Thyroid gland (tissue), 4 donors: ENCODE results near the gene CMSS1.

Source experiments
- POLR2A ChIP-seq, 2 donors: fragments of 450-650 bp; IDR thresholded peaks; one replicate each; pipeline ENCODE4 v1.6.1; 2017; ENCODE audit warnings: antibody characterized with exemption in 2 of 2, mild to moderate bottlenecking in 2 of 2, moderate library complexity in 1 of 2
- TF ChIP-seq, protein P1 (sequence below), 6 experiments: fragments of 200-600 bp in 3 of 6; fragments of 450-650 bp in 3 of 6; sonication (generic) in 3 of 6; IDR thresholded peaks; one replicate each; pipeline ENCODE4 v1.5.1; 2016 to 2019; ENCODE audit warnings: antibody characterized with exemption in 6 of 6, mild to moderate bottlenecking in 2 of 6, inconsistent platforms in 1 of 6, moderate library complexity in 1 of 6

DNA sequence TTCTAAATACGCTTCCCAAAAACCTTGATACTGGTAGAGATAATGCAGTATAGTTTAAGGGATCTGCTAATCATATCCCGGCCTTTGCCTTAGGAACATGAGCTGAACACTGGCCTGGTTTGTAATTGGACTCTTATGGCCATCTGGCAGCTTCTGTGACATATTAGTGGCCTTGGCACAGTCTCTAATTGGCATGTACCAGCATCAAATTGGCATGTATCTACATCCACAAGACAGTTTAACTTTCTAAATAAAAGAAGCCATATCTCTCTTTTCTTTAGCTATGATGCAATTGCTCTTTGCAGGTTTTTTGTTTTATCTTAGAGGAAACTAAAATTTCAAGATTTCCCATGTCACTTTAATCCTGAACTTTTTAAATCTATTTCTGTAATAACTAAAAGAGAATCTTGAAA is 341.3 kb downstream of the CMSS1 start:
- TF ChIP-seq, protein P1, sequence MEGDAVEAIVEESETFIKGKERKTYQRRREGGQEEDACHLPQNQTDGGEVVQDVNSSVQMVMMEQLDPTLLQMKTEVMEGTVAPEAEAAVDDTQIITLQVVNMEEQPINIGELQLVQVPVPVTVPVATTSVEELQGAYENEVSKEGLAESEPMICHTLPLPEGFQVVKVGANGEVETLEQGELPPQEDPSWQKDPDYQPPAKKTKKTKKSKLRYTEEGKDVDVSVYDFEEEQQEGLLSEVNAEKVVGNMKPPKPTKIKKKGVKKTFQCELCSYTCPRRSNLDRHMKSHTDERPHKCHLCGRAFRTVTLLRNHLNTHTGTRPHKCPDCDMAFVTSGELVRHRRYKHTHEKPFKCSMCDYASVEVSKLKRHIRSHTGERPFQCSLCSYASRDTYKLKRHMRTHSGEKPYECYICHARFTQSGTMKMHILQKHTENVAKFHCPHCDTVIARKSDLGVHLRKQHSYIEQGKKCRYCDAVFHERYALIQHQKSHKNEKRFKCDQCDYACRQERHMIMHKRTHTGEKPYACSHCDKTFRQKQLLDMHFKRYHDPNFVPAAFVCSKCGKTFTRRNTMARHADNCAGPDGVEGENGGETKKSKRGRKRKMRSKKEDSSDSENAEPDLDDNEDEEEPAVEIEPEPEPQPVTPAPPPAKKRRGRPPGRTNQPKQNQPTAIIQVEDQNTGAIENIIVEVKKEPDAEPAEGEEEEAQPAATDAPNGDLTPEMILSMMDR (IDR thresholded peaks at IDR 0.05) = no peak
- TF ChIP-seq POLR2A (IDR thresholded peaks at IDR 0.05) = no peak
